ENCODE measurements around the gene ZNF134. TPM values are rescaled to one million over a fixed set of nuclear protein-coding genes. Genes with fewer than 3 reads are reported as not detected.

Gene ZNF134
- total RNA-seq, 1 experiment from 2014 or later: 52.5 TPM

GRCh38 chr19:57665261-57665806 is 51.3 kb downstream of the ZNF134 start (continued):
- TF ChIP-seq ZNF396 (CRISPR knock-in tag; IDR thresholded peaks at IDR 0.05; ENCODE audit: borderline replicate concordance) (no peak), RORB (CRISPR knock-in tag; IDR thresholded peaks at IDR 0.05) (no peak), SMAD4 (CRISPR knock-in tag; IDR thresholded peaks at IDR 0.05) (no peak), TCF7 (CRISPR knock-in tag; IDR thresholded peaks at IDR 0.05; ENCODE audit: low read depth) (no peak), ZNF425 (CRISPR knock-in tag; conservative IDR thresholded peaks at IDR 0.05) (no peak)

DNA sequence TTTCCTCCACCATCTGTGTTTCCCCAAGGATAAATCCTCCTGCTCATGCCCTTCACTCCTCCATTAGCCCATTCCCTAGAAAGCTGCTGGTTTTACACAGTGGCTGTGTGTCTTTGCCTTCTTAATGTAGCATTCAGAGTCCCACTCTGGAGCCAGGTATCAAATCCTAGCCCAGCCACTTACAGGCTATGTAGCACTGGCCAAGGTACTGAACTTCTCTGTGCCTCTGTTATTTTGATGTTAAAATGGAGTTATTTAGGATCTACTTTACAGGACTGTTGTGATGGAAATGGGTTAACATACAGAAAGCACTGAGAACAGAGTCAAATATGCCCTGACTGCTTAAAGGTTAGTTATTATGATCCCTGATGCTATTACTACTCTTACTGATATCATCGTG is 53.2 kb downstream of the ZNF134 start:
- ATAC-seq: peak; percentile 10
- no peak overlapping the region for H3K4me3 Mint-ChIP-seq

More for the DNA sequence above, 53.2 kb downstream of the ZNF134 start:
- H3K27ac Mint-ChIP-seq: no peak overlapping the region
- TF ChIP-seq, protein P1, sequence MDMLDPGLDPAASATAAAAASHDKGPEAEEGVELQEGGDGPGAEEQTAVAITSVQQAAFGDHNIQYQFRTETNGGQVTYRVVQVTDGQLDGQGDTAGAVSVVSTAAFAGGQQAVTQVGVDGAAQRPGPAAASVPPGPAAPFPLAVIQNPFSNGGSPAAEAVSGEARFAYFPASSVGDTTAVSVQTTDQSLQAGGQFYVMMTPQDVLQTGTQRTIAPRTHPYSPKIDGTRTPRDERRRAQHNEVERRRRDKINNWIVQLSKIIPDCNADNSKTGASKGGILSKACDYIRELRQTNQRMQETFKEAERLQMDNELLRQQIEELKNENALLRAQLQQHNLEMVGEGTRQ (CRISPR knock-in tag; IDR thresholded peaks at IDR 0.05): no peak
- no peak for TF ChIP-seq ATF6 (CRISPR knock-in tag; IDR thresholded peaks at IDR 0.05)
- TF ChIP-seq ATF2 (CRISPR knock-in tag; IDR thresholded peaks at IDR 0.05; ENCODE audit: borderline replicate concordance, low read depth): no peak
- no peak for TF ChIP-seq ELF4 (CRISPR knock-in tag; IDR thresholded peaks at IDR 0.05; ENCODE audit: low read depth)
- no peak for TF ChIP-seq TEAD4 (CRISPR knock-in tag; IDR thresholded peaks at IDR 0.05)
- TF ChIP-seq ZNF121 (CRISPR knock-in tag; IDR thresholded peaks at IDR 0.05): no peak
- TF ChIP-seq FOXJ3 (CRISPR knock-in tag; IDR thresholded peaks at IDR 0.05; ENCODE audit: borderline replicate concordance): no peak
- TF ChIP-seq SMAD4 (CRISPR knock-in tag; IDR thresholded peaks at IDR 0.05): no peak
- no peak for TF ChIP-seq E2F5 (CRISPR knock-in tag; IDR thresholded peaks at IDR 0.05)
- TF ChIP-seq ZNF396 (CRISPR knock-in tag; IDR thresholded peaks at IDR 0.05; ENCODE audit: borderline replicate concordance): no peak
- no peak for TF ChIP-seq ZNF423 (CRISPR knock-in tag; IDR thresholded peaks at IDR 0.05)
- TF ChIP-seq E2F4 (CRISPR knock-in tag; IDR thresholded peaks at IDR 0.05; ENCODE audit: borderline replicate concordance, low read depth): no peak
- no peak for TF ChIP-seq ZNF232 (CRISPR knock-in tag; IDR thresholded peaks at IDR 0.05)
- TF ChIP-seq NFYB (CRISPR knock-in tag; conservative IDR thresholded peaks at IDR 0.05; ENCODE audit: low read depth): no peak
- no peak for TF ChIP-seq MAX (CRISPR knock-in tag; IDR thresholded peaks at IDR 0.05)
- TF ChIP-seq ZNF263 (CRISPR knock-in tag; IDR thresholded peaks at IDR 0.05; ENCODE audit: low read depth): no peak
- H3K27me3 Mint-ChIP-seq (ENCODE audit: low read depth): peaks cover 28% of the 10 kb centered on the region
- H3K9me3 Mint-ChIP-seq: no peaks in the 10 kb centered on the region
- POLR2A ChIA-PET: no interaction called here
- no peaks in the 10 kb centered on the region for H3K36me3 Mint-ChIP-seq
- peaks cover 15% of the 10 kb centered on the region for H3K4me1 Mint-ChIP-seq
- CTCF ChIA-PET: interaction anchor here (1.6 kb wide), 1 partner anchor 14 kb away, joined by 4 read pairs; the partner anchor contains the start of gene ZNF551
- no peak for DNase-seq (ENCODE audit: low spot score)
